GM23338 (cell line): ENCODE measurements around the gene ALCAM. TPM values are rescaled to one million over a fixed set of nuclear protein-coding genes. Genes with fewer than 3 reads are reported as not detected.

Source experiments
- ATAC-seq: fragments of 200-7000 bp; cut with Tn5 transposase; 3 replicates; pipeline ENCODE4 v1.9.1; 2020
- DNase-seq: peaks from one replicate; pipeline ENCODE4 v3.0.0-alpha.2; 2015; ENCODE audit warnings: low spot score
- H2AFZ ChIP-seq: fragments of 200-600 bp; sonication (generic); 2 replicates; pipeline ENCODE4 v1.8.0; 2016; ENCODE audit warnings: antibody characterized with exemption, mild to moderate bottlenecking, moderate library complexity
- H3F3A ChIP-seq: fragments of 200-600 bp; sonication (generic); replicated peaks from 2 replicates; pipeline ENCODE4 v1.8.0; 2017; ENCODE audit warnings: antibody characterized with exemption, mixed run types, low read depth
- H3K27ac ChIP-seq: fragments of 200-600 bp; sonication (generic); 2 replicates; pipeline ENCODE4 v1.6.1; 2016; ENCODE audit warnings: low read depth
- H3K27me3 ChIP-seq: fragments of 200-600 bp; sonication (generic); 2 replicates; pipeline ENCODE4 v1.8.0; 2016; ENCODE audit warnings: mild to moderate bottlenecking, mixed run types, moderate library complexity; ENCODE audit not compliant: insufficient read depth
- H3K36me3 ChIP-seq: fragments of 200-600 bp; sonication (generic); 2 replicates; pipeline ENCODE4 v1.8.0; 2016; ENCODE audit warnings: mild to moderate bottlenecking; ENCODE audit not compliant: insufficient read depth
- H3K4me1 ChIP-seq: fragments of 200-600 bp; sonication (generic); 2 replicates; pipeline ENCODE4 v1.8.0; 2016; ENCODE audit warnings: mild to moderate bottlenecking, moderate library complexity; ENCODE audit not compliant: insufficient read depth
- H3K4me2 ChIP-seq: fragments of 200-600 bp; sonication (generic); 2 replicates; pipeline ENCODE4 v1.7.1; 2017; ENCODE audit warnings: mixed run types
- H3K4me3 ChIP-seq: fragments of 200-600 bp; sonication (generic); 2 replicates; pipeline ENCODE4 v1.6.1; 2016; ENCODE audit warnings: mixed run types
- H3K79me2 ChIP-seq: fragments of 200-600 bp; sonication (generic); replicated peaks from 2 replicates; pipeline ENCODE4 v1.8.0; 2017; ENCODE audit warnings: mild to moderate bottlenecking; ENCODE audit not compliant: insufficient read depth
- H3K9me2 ChIP-seq: fragments of 200-600 bp; sonication (generic); 2 replicates; pipeline ENCODE4 v1.8.0; 2017; ENCODE audit not compliant: insufficient read depth
- H4K20me1 ChIP-seq: fragments of 200-600 bp; sonication (generic); replicated peaks from 2 replicates; pipeline ENCODE4 v1.8.0; 2017; ENCODE audit warnings: mild to moderate bottlenecking; ENCODE audit not compliant: insufficient read depth
- H3K27ac Mint-ChIP-seq: 2 replicates; pipeline ENCODE4 v1.8.0; 2020; ENCODE audit warnings: inconsistent platforms, mild to moderate bottlenecking, moderate library complexity, mixed read lengths
- H3K27me3 Mint-ChIP-seq: 3 replicates; pipeline ENCODE4 v1.8.0; 2022; ENCODE audit warnings: low read depth, mild to moderate bottlenecking, moderate library complexity, mixed read lengths, inconsistent platforms; ENCODE audit not compliant: insufficient read depth, poor library complexity
- H3K36me3 Mint-ChIP-seq: 3 replicates; pipeline ENCODE4 v1.8.0; 2021; ENCODE audit warnings: low read depth, mild to moderate bottlenecking, inconsistent platforms, moderate library complexity, mixed read lengths
- H3K4me1 Mint-ChIP-seq: 3 replicates; pipeline ENCODE4 v1.8.0; 2020; ENCODE audit warnings: mild to moderate bottlenecking, inconsistent platforms, mixed read lengths
- H3K4me3 Mint-ChIP-seq: 3 replicates; pipeline ENCODE4 v1.8.0; 2021; ENCODE audit warnings: moderate library complexity, mild to moderate bottlenecking, inconsistent platforms, mixed read lengths
- H3K9me3 Mint-ChIP-seq: 3 replicates; pipeline ENCODE4 v1.8.0; 2020; ENCODE audit warnings: moderate library complexity, mild to moderate bottlenecking, inconsistent platforms, mixed read lengths
- CREB1 ChIP-seq: fragments of 250-450 bp; sonication (Bioruptor Pico); IDR thresholded peaks from 2 replicates; pipeline ENCODE4 v1.5.0; 2020; ENCODE audit warnings: low read depth, mild to moderate bottlenecking, moderate library complexity
- EZH2 ChIP-seq: fragments of 200-600 bp; sonication (generic); IDR thresholded peaks from one replicate; pipeline ENCODE4 v1.8.0; 2017; ENCODE audit warnings: antibody characterized with exemption, mild to moderate bottlenecking, low read depth; ENCODE audit not compliant: unreplicated experiment
- EZH2phosphoT487 ChIP-seq: fragments of 200-600 bp; sonication (generic); IDR thresholded peaks from one replicate; pipeline ENCODE4 v1.8.1; 2018; ENCODE audit warnings: antibody characterized with exemption; ENCODE audit not compliant: unreplicated experiment
- JUNB ChIP-seq: IDR thresholded peaks from one replicate; pipeline ENCODE4 v1.6.1; 2016; ENCODE audit warnings: antibody characterized with exemption; ENCODE audit not compliant: unreplicated experiment
- NANOG ChIP-seq: IDR thresholded peaks from 2 replicates; pipeline ENCODE4 v1.6.1; 2016; ENCODE audit warnings: antibody characterized with exemption, borderline replicate concordance
- POLR2AphosphoS5 ChIP-seq: IDR thresholded peaks from 2 replicates; pipeline ENCODE4 v1.6.1; 2016; ENCODE audit warnings: antibody characterized with exemption, low read depth
- STAT1 ChIP-seq: IDR thresholded peaks from one replicate; pipeline ENCODE4 v1.6.1; 2016; ENCODE audit warnings: antibody characterized with exemption; ENCODE audit not compliant: unreplicated experiment
- ZNF114 ChIP-seq: fragments of 250-450 bp; sonication (Bioruptor Pico); IDR thresholded peaks from 2 replicates; pipeline ENCODE4 v1.5.0; 2020; ENCODE audit warnings: mild to moderate bottlenecking, moderate library complexity
- ZNF331 ChIP-seq: fragments of 250-450 bp; sonication (Bioruptor Pico); IDR thresholded peaks from 2 replicates; pipeline ENCODE4 v1.5.0; 2020; ENCODE audit warnings: low read depth, mild to moderate bottlenecking, moderate library complexity
- polyA plus RNA-seq: library from polyadenylated mRNA; unstranded; fragments of >200 nt; fragmentation: Nextera tagmentation; extraction: Ambion mirVana; gene quantifications from 2 replicates; pipeline ENCODE4 v1.2.1, GENCODE V29; 2016
- total RNA-seq: library from RNA; depleted of rRNA; stranded (reverse); fragments of >200 nt; shearing (Covaris generic); gene quantifications from 2 replicates; pipeline ENCODE4 v1.2.3, GENCODE V29; 2014
- TF ChIP-seq, protein P1 (sequence below): IDR thresholded peaks from 2 replicates; pipeline ENCODE4 v1.6.1; 2016; ENCODE audit warnings: antibody characterized with exemption
- TF ChIP-seq, protein P2 (sequence below): fragments of 250-450 bp; sonication (Bioruptor Pico); IDR thresholded peaks from 2 replicates; pipeline ENCODE4 v1.5.0; 2020; ENCODE audit warnings: mild to moderate bottlenecking, moderate library complexity

The ALCAM gene
- total and polyA plus RNA-seq, 2 experiments from 2014 or later: 11.3 to 36.0 TPM

DNA sequence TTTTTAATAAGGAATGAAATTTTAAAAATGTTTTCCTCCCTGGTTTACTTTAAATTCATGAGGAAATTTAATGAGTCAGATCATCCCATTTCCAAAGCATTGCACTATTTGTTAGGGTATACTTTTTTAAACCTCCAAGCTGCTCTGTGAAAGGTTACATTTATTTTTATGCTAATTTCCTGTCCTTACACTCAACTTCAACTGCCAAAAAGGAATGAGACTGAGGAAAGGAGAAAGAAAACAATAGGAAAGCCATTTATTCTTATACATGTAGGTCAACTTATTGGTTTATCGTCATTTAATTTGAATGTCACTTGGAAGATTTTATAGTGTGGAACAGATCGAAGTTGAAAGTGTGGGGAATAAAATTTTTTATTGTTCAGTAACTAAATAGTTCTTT lies 104.1 kb downstream of the ALCAM start (continued):
- TF ChIP-seq, protein P1, sequence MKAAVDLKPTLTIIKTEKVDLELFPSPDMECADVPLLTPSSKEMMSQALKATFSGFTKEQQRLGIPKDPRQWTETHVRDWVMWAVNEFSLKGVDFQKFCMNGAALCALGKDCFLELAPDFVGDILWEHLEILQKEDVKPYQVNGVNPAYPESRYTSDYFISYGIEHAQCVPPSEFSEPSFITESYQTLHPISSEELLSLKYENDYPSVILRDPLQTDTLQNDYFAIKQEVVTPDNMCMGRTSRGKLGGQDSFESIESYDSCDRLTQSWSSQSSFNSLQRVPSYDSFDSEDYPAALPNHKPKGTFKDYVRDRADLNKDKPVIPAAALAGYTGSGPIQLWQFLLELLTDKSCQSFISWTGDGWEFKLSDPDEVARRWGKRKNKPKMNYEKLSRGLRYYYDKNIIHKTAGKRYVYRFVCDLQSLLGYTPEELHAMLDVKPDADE: no peak
- TF ChIP-seq NANOG (no peak), EZH2 (no peak), POLR2AphosphoS5 (no peak), CREB1 (CRISPR knock-in tag) (no peak), ZNF331 (no peak)
- TF ChIP-seq, protein P2, sequence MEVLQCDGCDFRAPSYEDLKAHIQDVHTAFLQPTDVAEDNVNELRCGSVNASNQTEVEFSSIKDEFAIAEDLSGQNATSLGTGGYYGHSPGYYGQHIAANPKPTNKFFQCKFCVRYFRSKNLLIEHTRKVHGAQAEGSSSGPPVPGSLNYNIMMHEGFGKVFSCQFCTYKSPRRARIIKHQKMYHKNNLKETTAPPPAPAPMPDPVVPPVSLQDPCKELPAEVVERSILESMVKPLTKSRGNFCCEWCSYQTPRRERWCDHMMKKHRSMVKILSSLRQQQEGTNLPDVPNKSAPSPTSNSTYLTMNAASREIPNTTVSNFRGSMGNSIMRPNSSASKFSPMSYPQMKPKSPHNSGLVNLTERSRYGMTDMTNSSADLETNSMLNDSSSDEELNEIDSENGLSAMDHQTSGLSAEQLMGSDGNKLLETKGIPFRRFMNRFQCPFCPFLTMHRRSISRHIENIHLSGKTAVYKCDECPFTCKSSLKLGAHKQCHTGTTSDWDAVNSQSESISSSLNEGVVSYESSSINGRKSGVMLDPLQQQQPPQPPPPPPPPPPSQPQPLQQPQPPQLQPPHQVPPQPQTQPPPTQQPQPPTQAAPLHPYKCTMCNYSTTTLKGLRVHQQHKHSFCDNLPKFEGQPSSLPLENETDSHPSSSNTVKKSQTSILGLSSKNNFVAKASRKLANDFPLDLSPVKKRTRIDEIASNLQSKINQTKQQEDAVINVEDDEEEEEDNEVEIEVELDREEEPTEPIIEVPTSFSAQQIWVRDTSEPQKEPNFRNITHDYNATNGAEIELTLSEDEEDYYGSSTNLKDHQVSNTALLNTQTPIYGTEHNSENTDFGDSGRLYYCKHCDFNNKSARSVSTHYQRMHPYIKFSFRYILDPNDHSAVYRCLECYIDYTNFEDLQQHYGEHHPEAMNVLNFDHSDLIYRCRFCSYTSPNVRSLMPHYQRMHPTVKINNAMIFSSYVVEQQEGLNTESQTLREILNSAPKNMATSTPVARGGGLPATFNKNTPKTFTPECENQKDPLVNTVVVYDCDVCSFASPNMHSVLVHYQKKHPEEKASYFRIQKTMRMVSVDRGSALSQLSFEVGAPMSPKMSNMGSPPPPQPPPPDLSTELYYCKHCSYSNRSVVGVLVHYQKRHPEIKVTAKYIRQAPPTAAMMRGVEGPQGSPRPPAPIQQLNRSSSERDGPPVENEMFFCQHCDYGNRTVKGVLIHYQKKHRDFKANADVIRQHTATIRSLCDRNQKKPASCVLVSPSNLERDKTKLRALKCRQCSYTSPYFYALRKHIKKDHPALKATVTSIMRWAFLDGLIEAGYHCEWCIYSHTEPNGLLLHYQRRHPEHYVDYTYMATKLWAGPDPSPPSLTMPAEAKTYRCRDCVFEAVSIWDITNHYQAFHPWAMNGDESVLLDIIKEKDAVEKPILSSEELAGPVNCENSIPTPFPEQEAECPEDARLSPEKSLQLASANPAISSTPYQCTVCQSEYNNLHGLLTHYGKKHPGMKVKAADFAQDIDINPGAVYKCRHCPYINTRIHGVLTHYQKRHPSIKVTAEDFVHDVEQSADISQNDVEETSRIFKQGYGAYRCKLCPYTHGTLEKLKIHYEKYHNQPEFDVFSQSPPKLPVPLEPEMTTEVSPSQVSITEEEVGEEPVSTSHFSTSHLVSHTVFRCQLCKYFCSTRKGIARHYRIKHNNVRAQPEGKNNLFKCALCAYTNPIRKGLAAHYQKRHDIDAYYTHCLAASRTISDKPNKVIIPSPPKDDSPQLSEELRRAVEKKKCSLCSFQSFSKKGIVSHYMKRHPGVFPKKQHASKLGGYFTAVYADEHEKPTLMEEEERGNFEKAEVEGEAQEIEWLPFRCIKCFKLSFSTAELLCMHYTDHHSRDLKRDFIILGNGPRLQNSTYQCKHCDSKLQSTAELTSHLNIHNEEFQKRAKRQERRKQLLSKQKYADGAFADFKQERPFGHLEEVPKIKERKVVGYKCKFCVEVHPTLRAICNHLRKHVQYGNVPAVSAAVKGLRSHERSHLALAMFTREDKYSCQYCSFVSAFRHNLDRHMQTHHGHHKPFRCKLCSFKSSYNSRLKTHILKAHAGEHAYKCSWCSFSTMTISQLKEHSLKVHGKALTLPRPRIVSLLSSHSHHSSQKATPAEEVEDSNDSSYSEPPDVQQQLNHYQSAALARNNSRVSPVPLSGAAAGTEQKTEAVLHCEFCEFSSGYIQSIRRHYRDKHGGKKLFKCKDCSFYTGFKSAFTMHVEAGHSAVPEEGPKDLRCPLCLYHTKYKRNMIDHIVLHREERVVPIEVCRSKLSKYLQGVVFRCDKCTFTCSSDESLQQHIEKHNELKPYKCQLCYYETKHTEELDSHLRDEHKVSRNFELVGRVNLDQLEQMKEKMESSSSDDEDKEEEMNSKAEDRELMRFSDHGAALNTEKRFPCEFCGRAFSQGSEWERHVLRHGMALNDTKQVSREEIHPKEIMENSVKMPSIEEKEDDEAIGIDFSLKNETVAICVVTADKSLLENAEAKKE (CRISPR knock-in tag): no peak

DNA sequence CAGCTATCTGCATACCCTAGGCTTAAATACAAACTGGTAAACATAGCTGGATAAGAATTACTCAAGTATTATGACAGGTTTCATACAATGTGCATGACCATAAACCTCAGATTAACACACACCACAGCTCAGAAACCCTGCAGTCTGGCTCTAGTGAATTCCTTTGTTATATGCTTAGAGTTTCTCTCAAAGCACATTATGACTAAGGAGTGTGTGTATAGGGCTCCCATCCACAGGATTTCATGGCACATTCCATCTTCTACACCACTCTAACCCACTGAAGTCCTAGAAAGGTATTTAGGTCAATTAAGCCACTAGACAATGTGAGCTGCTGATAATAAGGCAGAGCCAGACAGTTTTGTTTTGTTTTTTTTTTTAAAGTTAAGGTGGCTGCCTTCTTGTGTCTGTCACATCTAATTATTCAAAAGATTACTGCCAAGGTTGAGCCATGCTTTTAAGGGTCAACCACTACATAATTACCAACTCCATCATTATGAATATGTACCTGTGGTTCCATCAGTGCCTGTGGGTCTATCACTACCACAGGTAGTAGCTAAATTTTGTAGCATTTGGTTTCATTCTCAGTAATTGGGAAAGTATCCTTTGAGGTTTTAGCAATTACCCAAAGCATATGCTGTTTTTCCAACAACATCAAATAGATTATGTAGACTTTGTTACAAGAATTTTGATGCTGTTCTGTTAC lies 107.0 kb downstream of the ALCAM start:
- no peaks in the 10 kb centered on the region for H3K36me3 ChIP-seq
- Mint-ChIP-seq H3K9me3 (peaks cover 18% of the 10 kb centered on the region), H3K36me3 (peaks cover 18% of the 10 kb centered on the region; the same call in 2 of the 3 replicates), H3K27ac (peak overlapping the region; percentile 64), H3K4me3 (no peak overlapping the region), H3K4me1 (peaks cover 28% of the 10 kb centered on the region), H3K27me3 (peaks cover 6% of the 10 kb centered on the region)
- no peaks in the 10 kb centered on the region for H4K20me1 ChIP-seq
- peaks cover 18% of the 10 kb centered on the region; the same call in 1 of the 2 replicates for H3K4me1 ChIP-seq
- DNase-seq (no peak), ATAC-seq (peak; percentile 49)
- no peaks in the 10 kb centered on the region for H3F3A ChIP-seq
- no peak overlapping the region for H2AFZ ChIP-seq
- H3K9me2 ChIP-seq: no peaks in the 10 kb centered on the region
- H3K27ac ChIP-seq: no peak overlapping the region
- no peaks in the 10 kb centered on the region for H3K79me2 ChIP-seq
- H3K4me3 ChIP-seq: no peak overlapping the region
- no peaks in the 10 kb centered on the region for H3K27me3 ChIP-seq
- H3K4me2 ChIP-seq: 0 out of 2 replicates have a peak overlapping the region, but pooled peaks have one; percentile 3
- TF ChIP-seq, protein P1: no peak
- TF ChIP-seq STAT1: no peak
- TF ChIP-seq ZNF114 (CRISPR knock-in tag): no peak
- no peak for TF ChIP-seq NANOG
- TF ChIP-seq ZNF331: no peak
- no peak for TF ChIP-seq EZH2phosphoT487
- no peak for TF ChIP-seq JUNB
